Hepatocyte (in vitro differentiated cells): ENCODE measurements around the gene SSTR4.

Experiments
- CTCF ChIP-seq: fragments of 200-600 bp; sonication (generic); IDR thresholded peaks from 2 replicates; pipeline ENCODE4 v1.5.1; 2016; ENCODE audit warnings: antibody characterized with exemption, mild to moderate bottlenecking; ENCODE audit not compliant: poor library complexity
- EZH2 ChIP-seq: fragments of 200-600 bp; sonication (generic); IDR thresholded peaks from 2 replicates; pipeline ENCODE4 v1.6.1; 2016; ENCODE audit warnings: antibody characterized with exemption, mild to moderate bottlenecking, borderline replicate concordance

GRCh38 chr20:23018432-23018831 lies 16.7 kb upstream of the SSTR4 start:
- TF ChIP-seq CTCF: no peak
- no peak for TF ChIP-seq EZH2
